HG02840 (cell line): ENCODE results near the gene ARHGEF4.

Experiments used
- ATAC-seq: cut with Tn5 transposase; IDR thresholded peaks from one replicate; pipeline ENCODE4 v1.9.1; 2021; ENCODE audit warnings: mild to moderate bottlenecking, moderate library complexity, moderate number of reproducible peaks; ENCODE audit not compliant: unreplicated experiment, low FRiP score

Gene ARHGEF4

GRCh38 chr2:130849896-130850787, 13.4 kb downstream of the ARHGEF4 start:
- no peak for ATAC-seq

GRCh38 chr2:130850788-130851623, 14.3 kb downstream of the ARHGEF4 start:
- ATAC-seq, result no peak

- ATAC-seq, result no peak
Measured at GRCh38 chr2:130851624-130852382, 15.1 kb downstream of the ARHGEF4 start.

GRCh38 chr2:130852521-130853115, 15.9 kb downstream of the ARHGEF4 start:
- no peak for ATAC-seq

GRCh38 chr2:130853391-130853790, 16.7 kb downstream of the ARHGEF4 start:
- no peak for ATAC-seq

- ATAC-seq, result no peak
Measured at GRCh38 chr2:130854301-130854700, 17.6 kb downstream of the ARHGEF4 start.

GRCh38 chr2:130864830-130865800, 28.4 kb downstream of the ARHGEF4 start:
- no peak for ATAC-seq

- ATAC-seq, result no peak
Measured at GRCh38 chr2:130869441-130870160, 32.9 kb downstream of the ARHGEF4 start.

GRCh38 chr2:130870161-130870485, 33.4 kb downstream of the ARHGEF4 start:
- ATAC-seq, result no peak

GRCh38 chr2:130870779-130871178, 34.1 kb downstream of the ARHGEF4 start:
- no peak for ATAC-seq

GRCh38 chr2:130871843-130872740, 35.4 kb downstream of the ARHGEF4 start:
- no peak for ATAC-seq

GRCh38 chr2:130872741-130873125, 36.0 kb downstream of the ARHGEF4 start:
- no peak for ATAC-seq

GRCh38 chr2:130873700-130874346, 37.1 kb downstream of the ARHGEF4 start:
- ATAC-seq, result peak; percentile 75

GRCh38 chr2:130874512-130874911, 37.8 kb downstream of the ARHGEF4 start:
- no peak for ATAC-seq

- ATAC-seq, result no peak
Measured at GRCh38 chr2:130875935-130876334, 39.2 kb downstream of the ARHGEF4 start.

GRCh38 chr2:130877258-130877657, 40.5 kb downstream of the ARHGEF4 start:
- ATAC-seq, result no peak

GRCh38 chr2:130878316-130878715, 41.6 kb downstream of the ARHGEF4 start:
- no peak for ATAC-seq
